ENCODE results near the gene IL17REL. TPM values are rescaled to one million over a fixed set of nuclear protein-coding genes. Genes with fewer than 3 reads are reported as not detected.

The IL17REL gene
- total RNA-seq = not detected in 2 replicates

DNA sequence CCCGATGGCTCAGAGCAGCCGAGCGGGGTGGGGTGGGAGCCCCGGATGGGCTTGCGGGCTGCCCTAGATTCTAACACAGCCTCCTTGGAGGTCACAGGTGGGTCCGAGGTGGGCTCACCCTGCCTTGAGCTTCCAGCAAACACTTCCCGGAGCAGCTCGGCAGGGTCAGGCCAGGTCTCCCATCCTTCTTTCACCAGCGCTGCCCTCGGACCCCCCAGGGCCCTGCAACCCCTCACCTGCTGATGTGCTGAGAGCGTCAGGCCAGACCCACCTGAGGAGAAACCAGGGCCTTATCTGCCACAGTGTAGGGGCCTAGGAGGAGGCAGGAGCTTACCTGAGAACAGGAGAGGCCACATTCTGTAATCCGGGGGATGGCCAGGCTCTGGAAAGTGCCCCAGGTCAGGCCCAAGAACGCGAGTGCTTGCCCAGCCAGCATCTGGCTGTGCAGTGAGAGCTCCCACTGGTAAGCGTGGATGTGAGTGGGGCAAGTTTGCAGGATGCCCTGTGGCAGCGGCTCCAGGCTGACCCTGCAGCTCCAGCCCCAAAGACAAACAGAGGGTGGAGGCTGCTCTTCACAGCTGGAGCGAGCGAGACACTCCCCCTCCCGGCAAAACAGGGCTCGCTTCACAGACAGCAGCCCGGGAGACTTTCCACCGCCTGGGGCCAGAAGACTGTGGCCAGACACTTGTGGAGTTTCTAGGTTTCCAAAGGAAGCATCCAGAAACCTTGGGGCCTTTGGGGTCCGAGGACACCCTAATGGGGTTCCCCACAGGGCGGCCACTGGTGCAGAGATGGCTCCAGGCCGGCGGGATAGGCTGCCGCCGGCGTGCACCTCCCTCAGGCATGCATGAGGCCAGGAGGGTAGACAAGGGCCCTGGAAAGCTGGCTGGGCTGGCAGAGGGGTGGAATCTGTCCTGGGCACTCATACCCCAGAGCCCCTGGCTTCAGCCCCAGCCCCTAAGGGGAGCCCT lies at the start of gene IL17REL:
IL17REL (minus strand) TSS at position 555 of the 971 bp plus-strand sequence; CDS start at position 436, 119 bp downstream.

DNA sequence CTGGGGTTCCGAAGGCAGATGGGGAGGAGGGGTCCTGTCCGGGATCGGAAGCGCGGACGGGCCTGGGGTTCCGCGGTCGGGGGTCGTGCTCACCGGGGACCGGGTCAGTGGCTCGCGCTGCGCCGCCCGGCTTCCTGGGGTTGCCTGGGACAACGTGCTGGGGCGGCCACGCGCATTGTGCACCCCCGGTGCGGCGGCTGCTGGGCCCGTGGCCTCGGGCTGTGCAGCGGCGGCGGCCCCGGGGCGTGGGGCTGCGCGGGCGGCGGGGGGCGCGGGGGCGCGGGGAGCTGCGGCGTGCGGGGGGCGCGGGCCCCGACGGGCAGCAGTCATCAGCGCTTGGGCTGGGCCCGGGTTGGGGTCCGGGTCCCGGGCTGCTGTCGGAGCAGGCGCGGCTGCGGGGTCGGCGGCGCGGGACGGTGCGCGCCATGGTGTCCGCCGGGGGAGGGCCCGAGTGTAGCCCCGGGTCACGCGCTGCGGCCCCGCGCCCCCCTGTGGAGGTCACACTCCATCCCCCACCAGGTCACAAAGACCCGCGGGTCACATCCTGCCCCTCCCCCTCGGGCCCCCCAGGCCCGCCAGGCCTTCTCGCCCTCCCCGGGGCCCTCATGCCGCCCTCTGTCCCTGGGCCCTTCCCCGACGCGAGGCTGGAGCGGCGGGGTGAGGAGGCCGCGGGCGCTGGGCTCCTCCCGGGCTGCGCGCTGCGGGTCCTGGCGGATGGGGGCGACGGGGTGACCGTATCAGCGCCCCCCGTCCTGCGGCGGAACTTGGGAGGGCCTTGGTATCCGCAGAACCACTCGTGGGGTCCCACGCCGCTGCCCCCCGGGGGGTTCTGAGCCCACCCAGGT lies 45.7 kb upstream of the IL17REL start, which contains the start of gene TTLL8:
TTLL8 (minus strand) TSS at position 238 of the 845 bp plus-strand sequence.

DNA sequence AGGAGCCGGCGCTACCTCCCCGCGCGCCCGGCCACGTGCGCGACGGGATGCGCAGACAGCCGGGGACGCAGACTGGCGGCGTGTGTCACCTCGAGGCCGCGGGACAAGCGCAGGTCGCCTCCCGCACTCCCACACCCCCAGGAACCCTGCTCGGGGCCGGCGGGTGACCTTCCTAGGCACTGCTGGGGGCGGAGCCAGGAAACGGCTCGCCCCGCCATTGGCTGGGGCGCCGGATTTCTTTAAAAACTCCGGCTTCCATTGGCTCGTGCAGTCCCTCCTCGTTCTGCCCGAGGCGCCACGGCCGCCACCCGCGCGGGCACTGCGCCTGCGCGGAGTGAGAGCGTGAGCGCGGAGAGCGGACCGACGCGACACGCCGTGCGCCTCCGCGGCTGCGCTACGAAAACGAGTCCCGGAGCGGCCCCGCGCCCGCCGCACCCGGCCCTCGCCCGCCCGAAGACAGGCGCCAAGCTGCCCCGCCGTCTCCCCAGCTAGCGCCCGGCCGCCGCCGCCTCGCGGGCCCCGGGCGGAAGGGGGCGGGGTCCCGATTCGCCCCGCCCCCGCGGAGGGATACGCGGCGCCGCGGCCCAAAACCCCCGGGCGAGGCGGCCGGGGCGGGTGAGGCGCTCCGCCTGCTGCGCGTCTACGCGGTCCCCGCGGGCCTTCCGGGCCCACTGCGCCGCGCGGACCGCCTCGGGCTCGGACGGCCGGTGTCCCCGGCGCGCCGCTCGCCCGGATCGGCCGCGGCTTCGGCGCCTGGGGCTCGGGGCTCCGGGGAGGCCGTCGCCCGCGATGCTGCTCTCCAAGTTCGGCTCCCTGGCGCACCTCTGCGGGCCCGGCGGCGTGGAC lies 52.2 kb downstream of the IL17REL start, which contains the start of gene PIM3:
PIM3 (plus strand) TSS at position 614 of the 846 bp plus-strand sequence; CDS start at position 790, 176 bp downstream.

Other genes starting within 250 kb of the IL17REL start
- 20.5 and 21.8 TPM in 2 replicates for gene BRD1, start 184.9 kb downstream of the IL17REL start, total RNA-seq
- 5.7 and 6.2 TPM in 2 replicates for gene ZBED4, start 158.9 kb downstream of the IL17REL start, total RNA-seq
- 15.2 and 18.9 TPM in 2 replicates for gene ALG12, start 94.3 kb downstream of the IL17REL start, total RNA-seq
- gene CRELD2, start 94.1 kb downstream of the IL17REL start, total RNA-seq = 64.8 and 105 TPM in 2 replicates
- gene PIM3, start 52.0 kb downstream of the IL17REL start, total RNA-seq = 24.2 and 30.1 TPM in 2 replicates
- not detected in 2 replicates for gene TTLL8, start 45.5 kb upstream of the IL17REL start, total RNA-seq
- 2.1 and 2.2 TPM in 2 replicates for gene MLC1, start 72.7 kb upstream of the IL17REL start, total RNA-seq
- 1.8 and 7.8 TPM in 2 replicates for gene MOV10L1, start 77.2 kb upstream of the IL17REL start, total RNA-seq
- 0.79 and 1.1 TPM in 2 replicates for gene PANX2, start 158.0 kb upstream of the IL17REL start, total RNA-seq
- 15.2 and 16.5 TPM in 2 replicates for gene TRABD, start 173.1 kb upstream of the IL17REL start, total RNA-seq
- gene SELENOO, start 188.2 kb upstream of the IL17REL start, total RNA-seq = 21.8 and 25.4 TPM in 2 replicates
- 26.4 and 30.5 TPM in 2 replicates for gene TUBGCP6, start 232.3 kb upstream of the IL17REL start, total RNA-seq
- 16.2 and 21.7 TPM in 2 replicates for gene HDAC10, start 238.5 kb upstream of the IL17REL start, total RNA-seq
- gene MAPK12, start 248.9 kb upstream of the IL17REL start, total RNA-seq = 24.3 and 28.3 TPM in 2 replicates

Measured in aortic smooth muscle cell (primary cell).